OCI-LY7 (cell line): ENCODE results near the gene PDE5A.

Experiments used
- CTCF ChIP-seq: fragments of 200-600 bp; sonication (generic); conservative IDR thresholded peaks from 2 replicates; pipeline ENCODE4 v1.5.1; 2014; ENCODE audit warnings: mild to moderate bottlenecking, antibody characterized with exemption, low read length, moderate library complexity, mixed read lengths
- EZH2phosphoT487 ChIP-seq: fragments of 200-600 bp; sonication (generic); IDR thresholded peaks from 2 replicates; pipeline ENCODE4 v1.6.1; 2018; ENCODE audit warnings: low read depth, borderline replicate concordance, mild to moderate bottlenecking, mixed run types, antibody characterized with exemption, low read length, moderate library complexity, mixed read lengths

GRCh38 chr4:119512398-119512797 is 116.2 kb downstream of the PDE5A start:
- TF ChIP-seq CTCF, result no peak
- TF ChIP-seq EZH2phosphoT487, result no peak
